LNCaP clone FGC (cell line): Measurements from ENCODE around the gene LDLRAD4.

Source experiments
- DNase-seq: peaks from one replicate; pipeline ENCODE4 v3.0.0-alpha.2; 2011; ENCODE audit warnings: low read depth
- H3K4me3 ChIP-seq: 2 replicates; pipeline ENCODE4 v1.5.1; 2011; ENCODE audit warnings: mild to moderate bottlenecking, low read depth, low read length, control low read depth
- CTCF ChIP-seq: IDR thresholded peaks from 2 replicates; pipeline ENCODE4 v1.5.1; 2012; ENCODE audit warnings: mild to moderate bottlenecking; ENCODE audit not compliant: control insufficient read depth, insufficient read depth; ENCODE audit errors: extremely low read depth

The LDLRAD4 gene

GRCh38 chr18:13237641-13238040, 19.1 kb downstream of the LDLRAD4 start:
- no peak overlapping the region for H3K4me3 ChIP-seq
- TF ChIP-seq CTCF, result no peak
- DNase-seq, result no peak

- no peak for TF ChIP-seq CTCF
- DNase-seq, result no peak
- H3K4me3 ChIP-seq, result no peak overlapping the region
These were observed 20.8 kb downstream of the LDLRAD4 start for GRCh38 chr18:13239171-13239956.

- DNase-seq, result no peak
- no peak overlapping the region for H3K4me3 ChIP-seq
- no peak for TF ChIP-seq CTCF
These were observed 21.6 kb downstream of the LDLRAD4 start for GRCh38 chr18:13240060-13240725.

- TF ChIP-seq CTCF, result no peak
- no peak overlapping the region for H3K4me3 ChIP-seq
- DNase-seq, result no peak
These were observed 22.7 kb downstream of the LDLRAD4 start for GRCh38 chr18:13241083-13241892.

- no peak for TF ChIP-seq CTCF
- no peak overlapping the region for H3K4me3 ChIP-seq
These were observed 23.3 kb downstream of the LDLRAD4 start for GRCh38 chr18:13241893-13242175.

GRCh38 chr18:13242797-13243196, 24.2 kb downstream of the LDLRAD4 start:
- no peak for DNase-seq
- no peak overlapping the region for H3K4me3 ChIP-seq
- no peak for TF ChIP-seq CTCF

More at GRCh38 chr18:13241893-13242175, 23.3 kb downstream of the LDLRAD4 start:
- DNase-seq, result no peak
